ENCODE measurements around the gene ACCSL. TPM values are rescaled to one million over a fixed set of nuclear protein-coding genes. Genes with fewer than 3 reads are reported as not detected.
A peak's percentile ranks its signal among the peaks of the same experiment; 100 is the strongest.

The ACCSL gene
- total and polyA plus RNA-seq, 7 donors, result 0.01 TPM; not detected in 6

GRCh38 chr11:44006917-44007361, 40.8 kb upstream of the ACCSL start:
- Histone ChIP-seq H3K9me3 (no peaks in the 10 kb centered on the region), H3K36me3 (ENCODE audit: insufficient read depth in 1 of 2, low read depth in 1 of 2) (no peaks in the 10 kb centered on the region), H3K27me3 (ENCODE audit: insufficient read depth in 3 of 3, low read length in 2 of 3) (no peaks in the 10 kb centered on the region), H3K27ac (peak overlapping the region; percentile 30), H3K4me3 (no peak overlapping the region), H3K4me1 (no peaks in the 10 kb centered on the region)
- DNase-seq (no peak), ATAC-seq (no peak)
- WGBS, 3 donors, result 65 to 70% (median 65%) methylated on average over 11 of the region's 11 CpGs
- intact Hi-C loops (cut with DNase I), result no loop called here
- no peak for TF ChIP-seq CTCF (IDR thresholded peaks at IDR 0.05)

- no peak overlapping the region for H3K4me3 ChIP-seq
- ATAC-seq (no peak), DNase-seq (no peak)
- peak overlapping the region; percentile 30 for H3K27ac ChIP-seq
- no peaks in the 10 kb centered on the region for H3K9me3 ChIP-seq
- no peaks in the 10 kb centered on the region for H3K36me3 ChIP-seq (ENCODE audit: insufficient read depth in 1 of 2, low read depth in 1 of 2)
- H3K27me3 ChIP-seq (ENCODE audit: insufficient read depth in 3 of 3, low read length in 2 of 3), result no peaks in the 10 kb centered on the region
- WGBS, 3 donors, result 95 to 97% (median 96%) methylated on average over 5 of the region's 5 CpGs
- intact Hi-C loops (cut with DNase I), result no loop called here
- no peak for TF ChIP-seq CTCF (IDR thresholded peaks at IDR 0.05)
- H3K4me1 ChIP-seq, result no peaks in the 10 kb centered on the region
Observed at GRCh38 chr11:44007481-44008087, 40.2 kb upstream of the ACCSL start.

- no peaks in the 10 kb centered on the region for H3K27me3 ChIP-seq (ENCODE audit: insufficient read depth in 3 of 3, low read length in 2 of 3)
- H3K27ac ChIP-seq, result no peak overlapping the region
- H3K36me3 ChIP-seq (ENCODE audit: insufficient read depth in 1 of 2, low read depth in 1 of 2), result no peaks in the 10 kb centered on the region
- no peak for ATAC-seq
- TF ChIP-seq CTCF (IDR thresholded peaks at IDR 0.05), result no peak
- 87 to 91% (median 88%) methylated on average over 5 of the region's 5 CpGs for WGBS, 3 donors
- intact Hi-C loops (cut with DNase I), result no loop called here
- no peaks in the 10 kb centered on the region for H3K9me3 ChIP-seq
- no peaks in the 10 kb centered on the region for H3K4me1 ChIP-seq
- no peak for DNase-seq
- H3K4me3 ChIP-seq, result no peak overlapping the region
Observed at GRCh38 chr11:44008088-44008501, 39.7 kb upstream of the ACCSL start.

GRCh38 chr11:44008698-44009097, 39.1 kb upstream of the ACCSL start:
- intact Hi-C loops (cut with DNase I), result no loop called here
- Histone ChIP-seq H3K4me1 (no peaks in the 10 kb centered on the region), H3K4me3 (no peak overlapping the region), H3K27me3 (ENCODE audit: insufficient read depth in 3 of 3, low read length in 2 of 3) (no peaks in the 10 kb centered on the region), H3K9me3 (no peaks in the 10 kb centered on the region), H3K36me3 (ENCODE audit: insufficient read depth in 1 of 2, low read depth in 1 of 2) (no peaks in the 10 kb centered on the region), H3K27ac (no peak overlapping the region)
- ATAC-seq, result no peak
- DNase-seq, result no peak
- 84 to 96% (median 95%) methylated on average over 3 of the region's 3 CpGs for WGBS, 3 donors
- TF ChIP-seq CTCF (IDR thresholded peaks at IDR 0.05), result no peak

- intact Hi-C loops (cut with DNase I), result no loop called here
- no peaks in the 10 kb centered on the region for H3K4me1 ChIP-seq
Observed at GRCh38 chr11:44010789-44011251, 37.0 kb upstream of the ACCSL start.

More at GRCh38 chr11:44010789-44011251, 37.0 kb upstream of the ACCSL start:
- Histone ChIP-seq H3K9me3 (no peaks in the 10 kb centered on the region), H3K27ac (no peak overlapping the region), H3K27me3 (ENCODE audit: insufficient read depth in 3 of 3, low read length in 2 of 3) (no peaks in the 10 kb centered on the region), H3K4me3 (no peak overlapping the region), H3K36me3 (ENCODE audit: insufficient read depth in 1 of 2, low read depth in 1 of 2) (no peaks in the 10 kb centered on the region)
- no peak for ATAC-seq
- 86 to 92% (median 88%) methylated on average over 4 of the region's 4 CpGs for WGBS, 3 donors
- no peak for DNase-seq
- no peak for TF ChIP-seq CTCF (IDR thresholded peaks at IDR 0.05)

All from psoas muscle (tissue), 8 donors.